ENCODE measurements around the gene RTN4.

GRCh38 chr2:54999182-54999581, 51.1 kb downstream of the RTN4 start:
- TF ChIP-seq SIN3A (IDR thresholded peaks at IDR 0.05; ENCODE audit: borderline replicate concordance, insufficient read depth, low read length) (no peak), REST (IDR thresholded peaks at IDR 0.05; ENCODE audit: insufficient read depth in 1 of 2, low read depth in 2 of 2, low read length in 2 of 2) (no peak)

Measured in PFSK-1 (cell line).